ENCODE results near the gene CYP19A1.

The CYP19A1 gene

GRCh38 chr15:51192521-51193280, 145.7 kb downstream of the CYP19A1 start:
- TF ChIP-seq RAD21 (IDR thresholded peaks at IDR 0.05; ENCODE audit: low read depth): peak; percentile 68
- TF ChIP-seq EP300 (IDR thresholded peaks at IDR 0.05; ENCODE audit: borderline replicate concordance): no peak

- TF ChIP-seq RAD21 (IDR thresholded peaks at IDR 0.05; ENCODE audit: low read depth): no peak
- TF ChIP-seq ZBTB7A (IDR thresholded peaks at IDR 0.05; ENCODE audit: low read depth): no peak
- TF ChIP-seq EP300 (IDR thresholded peaks at IDR 0.05; ENCODE audit: borderline replicate concordance): no peak
- TF ChIP-seq NFIC (IDR thresholded peaks at IDR 0.05): no peak
- no peak for TF ChIP-seq YY1 (IDR thresholded peaks at IDR 0.05; ENCODE audit: low read depth)
- no peak for TF ChIP-seq TAF1 (IDR thresholded peaks at IDR 0.05; ENCODE audit: low read depth)
- no peak for TF ChIP-seq REST (IDR thresholded peaks at IDR 0.05; ENCODE audit: low read depth)
- TF ChIP-seq USF1 (IDR thresholded peaks at IDR 0.05): no peak
Measured at GRCh38 chr15:51191766-51192165, 146.6 kb downstream of the CYP19A1 start.

GRCh38 chr15:51191072-51191670, 147.2 kb downstream of the CYP19A1 start:
- TF ChIP-seq EGR1 (IDR thresholded peaks at IDR 0.05): no peak
- no peak for TF ChIP-seq CEBPB (IDR thresholded peaks at IDR 0.05)
- TF ChIP-seq YY1 (IDR thresholded peaks at IDR 0.05; ENCODE audit: low read depth): no peak
- TF ChIP-seq MAX (IDR thresholded peaks at IDR 0.05): no peak
- TF ChIP-seq TEAD4 (IDR thresholded peaks at IDR 0.05): no peak
- no peak for TF ChIP-seq CREB1 (IDR thresholded peaks at IDR 0.05; ENCODE audit: low read depth)
- TF ChIP-seq USF1 (IDR thresholded peaks at IDR 0.05): no peak
- TF ChIP-seq RAD21 (IDR thresholded peaks at IDR 0.05; ENCODE audit: low read depth): no peak
- no peak for TF ChIP-seq FOXM1 (IDR thresholded peaks at IDR 0.05; ENCODE audit: borderline replicate concordance, low read depth)

GRCh38 chr15:51190424-51191068, 147.8 kb downstream of the CYP19A1 start:
- TF ChIP-seq EP300 (IDR thresholded peaks at IDR 0.05; ENCODE audit: borderline replicate concordance): no peak
- no peak for TF ChIP-seq CREB1 (IDR thresholded peaks at IDR 0.05; ENCODE audit: low read depth)

GRCh38 chr15:51189669-51190385, 148.6 kb downstream of the CYP19A1 start:
- TF ChIP-seq RAD21 (IDR thresholded peaks at IDR 0.05; ENCODE audit: low read depth) (no peak), YY1 (IDR thresholded peaks at IDR 0.05; ENCODE audit: low read depth) (no peak), TAF1 (IDR thresholded peaks at IDR 0.05; ENCODE audit: low read depth) (no peak), EGR1 (IDR thresholded peaks at IDR 0.05) (no peak), FOXM1 (IDR thresholded peaks at IDR 0.05; ENCODE audit: borderline replicate concordance, low read depth) (no peak), CREB1 (IDR thresholded peaks at IDR 0.05; ENCODE audit: low read depth) (no peak), ZBTB7A (IDR thresholded peaks at IDR 0.05; ENCODE audit: low read depth) (no peak)

GRCh38 chr15:51186891-51187290, 151.5 kb downstream of the CYP19A1 start:
- TF ChIP-seq ZBTB7A (IDR thresholded peaks at IDR 0.05; ENCODE audit: low read depth) (no peak), TCF12 (IDR thresholded peaks at IDR 0.05; ENCODE audit: low read depth) (no peak), YY1 (IDR thresholded peaks at IDR 0.05; ENCODE audit: low read depth) (no peak), FOXM1 (IDR thresholded peaks at IDR 0.05; ENCODE audit: borderline replicate concordance, low read depth) (no peak), MAX (IDR thresholded peaks at IDR 0.05) (no peak), REST (IDR thresholded peaks at IDR 0.05; ENCODE audit: low read depth) (no peak), USF1 (IDR thresholded peaks at IDR 0.05) (no peak), TAF1 (IDR thresholded peaks at IDR 0.05; ENCODE audit: low read depth) (no peak), EGR1 (IDR thresholded peaks at IDR 0.05) (no peak), TEAD4 (IDR thresholded peaks at IDR 0.05) (no peak), CREB1 (IDR thresholded peaks at IDR 0.05; ENCODE audit: low read depth) (no peak), CEBPB (IDR thresholded peaks at IDR 0.05) (no peak), EP300 (IDR thresholded peaks at IDR 0.05; ENCODE audit: borderline replicate concordance) (no peak), NFIC (IDR thresholded peaks at IDR 0.05) (no peak), RAD21 (IDR thresholded peaks at IDR 0.05; ENCODE audit: low read depth) (no peak)
